HG02973 (cell line): ENCODE measurements around the gene VSTM2L.
"Not testable (repeated sequence)": the region's sequence is repeated elsewhere in the genome, so short reads cannot be mapped to it uniquely, and the experiment has no call there.

Source experiments
- ATAC-seq: cut with Tn5 transposase; IDR thresholded peaks from one replicate; pipeline ENCODE4 v1.9.1; 2021; ENCODE audit warnings: moderate library complexity; ENCODE audit not compliant: unreplicated experiment

Gene VSTM2L

DNA sequence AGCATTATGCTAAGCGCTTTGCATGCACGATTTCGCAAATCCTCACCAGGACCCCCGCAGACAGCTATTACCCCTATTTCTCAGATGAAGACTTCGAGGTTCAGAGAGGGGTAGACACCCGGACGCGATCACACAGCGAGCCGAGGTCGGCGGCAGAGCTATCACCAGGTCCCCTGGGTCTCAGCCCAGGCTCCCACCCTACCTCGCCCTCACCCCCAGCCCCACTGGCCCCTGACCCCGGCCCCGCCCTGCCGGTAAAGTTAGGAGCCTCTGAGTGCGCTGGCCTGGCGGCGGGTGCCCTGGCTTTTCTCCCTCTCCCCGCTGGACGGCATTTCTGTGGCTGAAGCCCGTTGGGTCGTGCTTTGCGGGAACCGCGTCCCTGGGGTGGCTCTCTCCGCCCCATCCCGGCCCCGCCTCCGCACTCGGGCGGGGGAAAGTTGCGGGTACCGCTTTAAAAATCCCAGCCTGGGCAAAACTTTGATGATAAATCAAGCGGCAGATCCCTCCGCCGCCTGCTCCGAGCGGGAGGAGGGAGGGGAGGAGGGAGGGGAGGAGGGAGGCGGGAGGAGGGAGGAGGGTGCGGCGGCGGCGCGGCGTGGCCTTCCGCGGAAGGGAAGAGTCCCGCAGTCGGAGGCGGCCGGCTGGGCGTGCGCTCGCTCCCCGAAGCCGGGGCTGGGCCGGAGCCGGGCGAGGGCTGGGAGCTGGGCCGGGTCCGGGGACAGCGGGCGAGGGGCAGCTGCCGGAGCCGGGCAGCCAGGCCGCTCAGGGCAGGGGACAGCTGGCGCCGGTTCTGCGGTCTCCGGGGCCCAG, at the start of gene VSTM2L:
Gene VSTM2L, plus strand, starts transcription at position 624 of the 810 bp plus-strand sequence. CDS start 224 bp downstream, outside the sequence.
- ATAC-seq: no peak

DNA sequence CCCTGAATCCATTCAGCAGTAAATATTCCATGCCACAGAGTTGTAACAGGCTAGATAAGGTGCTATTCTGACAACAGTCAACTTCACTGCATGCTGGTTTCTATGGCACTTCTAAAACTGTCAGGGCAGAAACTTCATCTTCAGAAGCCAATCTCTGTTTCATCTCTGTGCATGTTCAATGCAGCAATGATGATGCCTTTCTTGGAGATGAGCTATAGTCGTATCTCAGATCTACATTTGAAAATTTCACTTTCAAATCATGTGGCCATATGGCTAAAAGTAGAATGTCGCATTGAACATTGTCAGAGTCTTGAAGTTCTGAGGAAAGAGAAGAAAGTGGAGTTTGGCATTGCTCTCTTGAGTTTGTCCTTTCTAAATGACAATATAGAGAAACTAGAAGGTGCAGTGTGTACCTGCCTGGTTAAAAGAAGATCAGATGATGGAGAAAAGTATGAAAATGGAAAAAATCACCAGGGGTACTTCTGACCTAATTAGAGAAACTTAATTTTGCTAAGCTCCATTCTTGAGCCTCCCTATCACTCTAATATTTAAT, 49.0 kb upstream of the VSTM2L start:
- ATAC-seq: no peak

- not testable (repeated sequence) for ATAC-seq
Measured at GRCh38 chr20:37856034-37856433, 46.9 kb upstream of the VSTM2L start.

DNA sequence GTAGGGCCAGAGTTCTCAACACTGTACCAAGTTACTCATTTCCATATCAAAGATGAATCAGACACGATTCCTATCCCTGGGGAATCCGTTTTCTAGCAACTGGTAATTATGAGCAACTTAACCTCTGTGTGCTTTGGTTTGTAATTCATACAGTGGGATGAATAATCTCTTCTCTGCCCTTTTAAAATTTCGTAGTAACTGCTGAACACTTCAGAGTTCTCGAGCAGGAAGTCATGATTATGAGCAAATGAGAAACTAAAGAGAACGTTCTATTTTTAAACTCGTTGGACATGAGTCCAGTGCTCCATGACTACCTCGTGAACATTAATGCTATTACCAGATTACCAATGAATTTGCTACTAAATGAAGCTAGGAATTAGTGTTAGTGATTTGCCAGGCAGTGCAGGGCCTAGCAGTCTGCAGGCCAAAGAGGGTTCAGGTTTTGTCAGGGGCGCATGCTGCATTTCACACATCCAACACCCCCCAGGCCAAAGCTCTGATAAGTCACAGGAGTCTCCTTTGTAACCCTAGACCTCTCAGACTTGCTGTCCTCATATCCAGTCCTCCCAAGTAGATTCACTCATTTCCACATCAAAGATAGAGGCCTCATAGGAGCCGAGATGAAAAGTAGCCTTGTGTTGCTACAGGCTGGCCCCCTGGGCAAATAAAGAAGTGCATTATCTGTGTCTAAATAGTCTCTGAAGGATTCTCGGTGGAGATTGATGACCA, 45.8 kb upstream of the VSTM2L start:
- no peak for ATAC-seq

DNA sequence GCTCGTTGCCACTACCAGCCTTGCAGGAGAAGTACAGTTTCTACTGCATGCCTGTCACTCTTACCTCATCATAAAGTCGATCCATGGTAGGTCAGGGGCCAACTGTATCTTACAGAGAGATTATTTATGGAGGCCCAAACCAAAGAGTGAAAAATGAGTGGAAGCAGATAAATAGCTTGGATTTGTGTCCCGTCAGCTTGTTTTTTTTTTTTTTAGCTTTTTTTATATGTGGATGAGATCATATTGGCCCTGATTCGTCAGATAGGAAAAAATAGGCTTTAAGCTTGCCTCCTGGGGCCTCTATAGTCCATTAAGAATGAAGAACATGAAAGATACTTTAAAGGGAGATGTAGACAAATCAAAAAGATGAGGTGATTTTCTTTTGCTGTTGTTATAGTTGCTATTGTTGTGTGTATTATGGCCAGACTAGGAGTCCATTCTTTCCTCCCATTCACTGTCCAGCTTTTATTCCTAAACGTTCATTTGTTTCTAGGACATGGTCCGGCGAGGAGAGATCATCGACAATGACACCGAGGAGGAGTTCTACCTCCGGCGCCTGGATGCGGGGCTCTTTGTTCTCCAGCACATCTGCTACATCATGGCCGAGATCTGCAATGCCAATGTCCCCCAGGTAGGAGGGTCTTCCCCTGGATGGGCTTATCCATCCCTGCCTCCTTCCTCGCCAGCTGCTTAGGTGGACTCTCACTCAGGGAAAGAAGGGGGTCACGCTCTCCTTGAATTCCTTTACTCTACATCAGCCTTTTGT, 43.3 kb upstream of the VSTM2L start:
- ATAC-seq: no peak

GRCh38 chr20:37863289-37863688, 39.6 kb upstream of the VSTM2L start:
- ATAC-seq: no peak

- no peak for ATAC-seq
Measured at GRCh38 chr20:37864298-37864697, 38.6 kb upstream of the VSTM2L start.

DNA sequence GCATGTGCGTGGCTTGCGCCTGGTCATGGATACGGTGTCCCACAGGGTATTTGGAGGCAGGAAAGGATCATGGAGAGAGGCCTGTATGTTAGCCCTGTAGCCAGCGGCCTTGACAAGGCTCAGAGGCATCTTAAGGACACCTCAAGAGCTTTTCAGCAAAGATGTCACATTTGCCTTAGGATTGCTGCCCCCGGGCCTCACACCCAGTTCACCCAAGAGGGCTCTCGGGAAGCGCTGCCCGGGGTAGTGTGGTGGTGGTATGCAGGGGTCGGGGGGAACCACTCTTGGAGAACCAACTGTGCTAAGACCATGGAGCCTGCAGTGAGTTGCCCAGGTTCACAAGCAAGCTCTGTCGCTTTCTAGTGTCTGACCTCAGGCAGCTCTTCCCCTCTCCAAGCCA, 36.9 kb upstream of the VSTM2L start:
- ATAC-seq: no peak

DNA sequence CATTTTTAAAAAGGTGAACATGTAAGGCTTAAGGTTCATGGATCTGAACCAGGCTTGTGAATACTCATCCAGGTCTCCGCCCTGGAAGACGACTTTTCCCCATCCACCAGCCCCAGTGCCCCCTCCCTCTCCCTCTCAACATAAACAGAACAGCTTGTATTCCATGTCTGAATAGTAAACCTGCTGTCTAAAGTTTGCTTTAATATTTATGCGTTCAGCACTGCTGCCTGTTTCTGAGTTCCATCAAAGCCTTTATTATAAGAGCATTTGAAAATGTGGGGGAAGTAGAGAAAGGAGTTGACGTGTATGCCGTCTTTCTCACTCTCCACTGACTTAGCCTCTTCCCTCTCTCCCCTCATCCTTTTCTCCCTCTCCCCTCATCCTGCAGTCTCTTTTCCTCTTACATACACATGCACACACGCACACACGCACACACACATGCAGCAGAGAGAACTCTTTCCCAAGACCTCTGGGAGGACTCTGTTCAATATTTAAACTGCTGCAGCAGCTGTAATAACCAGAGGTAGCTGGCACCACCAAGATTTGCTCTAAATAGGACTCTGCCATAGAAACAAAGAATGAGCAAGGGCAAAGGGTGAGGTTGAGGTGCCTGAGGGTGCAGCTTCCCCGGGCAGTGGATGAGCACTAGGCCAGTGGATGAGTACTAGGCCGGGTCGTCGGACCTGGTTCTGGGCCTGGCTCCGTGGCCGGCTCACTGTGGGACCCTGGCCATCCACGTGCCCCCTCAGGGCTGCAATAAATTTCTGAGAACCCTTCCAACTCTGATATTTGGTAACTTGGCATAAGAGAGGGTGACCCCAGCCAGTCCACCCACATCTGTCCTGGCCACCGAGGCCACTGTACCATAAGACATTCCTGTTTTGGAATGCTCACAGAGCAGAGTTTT, 35.4 kb upstream of the VSTM2L start:
- ATAC-seq: no peak

DNA sequence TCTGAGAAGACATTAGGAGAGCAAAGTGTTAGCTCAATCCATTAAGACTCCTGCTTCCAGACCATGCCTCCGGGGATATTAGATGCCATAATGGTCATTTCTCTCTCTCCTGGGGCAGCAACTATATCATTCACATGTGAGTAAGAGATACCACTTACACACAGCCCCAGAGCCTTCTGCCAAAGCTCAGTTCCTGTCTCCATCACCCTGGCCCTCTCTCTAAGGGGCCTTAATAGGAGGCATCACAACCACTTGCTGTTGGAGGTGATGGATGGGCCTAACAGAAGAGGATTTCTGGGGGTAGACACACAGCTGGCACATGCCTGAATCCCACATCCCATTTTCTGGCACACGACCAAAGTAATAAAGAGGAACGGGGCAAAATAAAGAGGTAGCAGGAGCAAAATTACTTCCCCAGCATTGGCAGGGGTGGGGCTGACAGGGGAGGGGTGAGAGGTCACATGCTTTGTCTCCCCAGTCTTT, 34.0 kb upstream of the VSTM2L start:
- no peak for ATAC-seq

DNA sequence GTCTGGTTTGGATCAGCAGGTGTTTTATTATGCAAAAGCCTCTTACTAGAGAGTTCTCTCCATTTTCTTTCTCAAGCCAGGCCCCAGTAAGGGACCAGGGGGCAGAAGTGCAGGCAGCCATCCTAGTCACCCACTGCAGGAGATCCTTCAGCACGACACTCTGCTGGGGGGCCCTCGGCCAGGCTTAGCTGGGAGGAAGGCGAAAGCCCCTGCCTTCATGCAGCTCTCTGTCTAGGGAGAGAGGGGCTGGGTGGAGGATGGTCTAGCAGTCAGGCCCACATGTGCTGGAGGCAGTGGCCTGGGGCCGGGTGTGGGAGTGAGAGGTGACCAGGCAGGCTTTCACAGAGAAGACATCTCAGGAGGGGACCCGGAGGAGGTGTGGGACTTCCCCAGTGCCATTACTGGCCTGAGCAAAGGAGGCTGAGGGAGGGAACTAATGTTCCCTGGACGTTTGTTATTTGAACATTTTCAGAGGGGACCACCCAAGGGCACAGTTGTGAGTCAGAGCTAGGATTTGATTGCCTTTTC, 33.5 kb upstream of the VSTM2L start:
- no peak for ATAC-seq

DNA sequence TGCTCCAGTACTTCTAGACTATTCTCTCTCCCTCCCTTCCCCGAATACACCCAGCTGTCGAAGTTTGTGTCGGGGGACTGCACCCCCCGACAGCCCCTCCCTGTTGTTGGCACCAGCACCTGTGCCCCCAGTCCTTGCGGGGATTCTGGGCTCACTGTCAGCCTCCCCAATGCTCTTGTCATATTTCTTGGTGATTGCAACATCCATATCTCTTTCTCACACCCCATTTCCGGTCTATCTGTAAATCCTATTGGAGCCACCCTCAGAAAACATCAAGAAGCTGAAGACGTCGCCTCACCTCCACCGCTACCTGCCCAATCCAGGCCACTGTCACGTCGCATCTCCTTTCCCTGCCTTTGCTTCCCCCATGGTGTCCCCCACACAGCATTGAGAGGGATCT, 32.6 kb upstream of the VSTM2L start:
- ATAC-seq: no peak

- no peak for ATAC-seq
Measured at GRCh38 chr20:37871751-37872150, 31.2 kb upstream of the VSTM2L start.

GRCh38 chr20:37872161-37872560, 30.8 kb upstream of the VSTM2L start:
- ATAC-seq: no peak

DNA sequence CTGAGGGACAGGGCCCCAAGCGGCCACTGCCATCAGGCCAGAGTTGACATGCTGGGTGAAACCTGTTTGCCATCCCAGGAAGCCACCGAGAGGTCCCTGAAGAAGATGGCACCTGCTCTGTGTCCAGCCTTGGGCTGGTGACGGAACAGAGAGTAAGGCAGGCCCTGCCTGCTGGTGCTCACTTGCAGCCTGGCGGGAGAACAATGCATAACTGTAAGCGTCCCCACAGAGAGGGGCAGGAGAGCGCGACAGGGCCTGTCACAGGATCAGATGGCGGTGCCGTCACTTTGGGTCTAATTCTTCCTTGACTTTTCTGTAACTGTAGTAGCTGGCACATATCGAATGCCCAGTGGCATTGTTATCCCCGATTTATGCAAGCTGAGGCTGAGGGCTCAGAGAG, 29.0 kb upstream of the VSTM2L start:
- ATAC-seq: no peak

DNA sequence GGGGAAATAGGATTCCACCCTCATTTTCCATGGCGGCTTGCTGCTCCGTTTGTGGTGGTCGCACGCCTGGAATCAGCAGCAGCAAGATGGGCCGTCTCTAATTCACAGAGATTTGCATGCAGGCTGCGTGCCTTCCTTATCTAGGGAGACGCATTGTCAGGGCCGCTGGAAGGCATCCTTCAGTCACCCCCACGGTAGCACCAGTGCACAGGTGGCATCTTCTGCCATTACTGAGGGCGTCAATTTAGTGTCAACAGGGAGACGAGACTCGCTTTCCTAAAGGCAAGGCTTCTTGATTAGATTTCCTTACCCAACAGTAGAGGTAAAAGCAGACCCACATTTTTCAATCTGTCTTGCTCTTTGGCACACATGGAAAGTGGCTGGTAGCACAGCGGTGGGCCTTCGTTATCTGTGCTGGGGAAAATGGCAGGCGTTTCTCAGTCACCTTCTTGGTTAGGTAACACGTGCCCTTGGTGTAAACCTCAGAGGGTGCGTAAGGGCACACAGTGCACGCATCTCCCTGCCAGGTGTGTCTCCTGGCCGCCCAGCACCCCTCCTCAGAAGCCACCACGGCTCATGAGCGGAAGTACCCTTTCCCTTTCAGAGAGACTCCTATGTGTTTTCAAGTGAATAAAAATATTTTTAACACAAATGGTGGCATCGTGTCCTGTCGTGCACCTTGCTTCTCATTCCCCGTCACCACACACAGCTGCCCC, 27.3 kb upstream of the VSTM2L start:
- no peak for ATAC-seq

DNA sequence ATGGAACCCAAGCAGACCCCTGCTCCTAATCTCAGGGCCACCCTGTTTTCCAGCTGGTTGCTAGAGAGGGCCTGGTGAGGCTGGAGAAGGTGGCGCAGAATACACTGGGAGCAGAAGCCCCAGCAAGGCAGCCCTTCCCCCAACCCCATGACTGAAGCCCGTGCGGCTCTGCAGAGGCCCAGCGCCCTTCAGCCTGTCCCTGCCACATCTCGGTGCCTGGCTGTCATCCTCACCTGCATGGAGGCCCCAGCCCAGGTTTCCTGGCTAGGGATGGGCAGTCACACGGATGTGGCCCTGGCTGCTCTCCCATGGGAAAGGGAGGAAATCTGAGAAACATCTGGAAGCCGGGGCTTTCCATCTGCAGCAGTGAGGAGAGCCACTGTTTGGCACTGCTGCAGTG, 26.1 kb upstream of the VSTM2L start:
- no peak for ATAC-seq

DNA sequence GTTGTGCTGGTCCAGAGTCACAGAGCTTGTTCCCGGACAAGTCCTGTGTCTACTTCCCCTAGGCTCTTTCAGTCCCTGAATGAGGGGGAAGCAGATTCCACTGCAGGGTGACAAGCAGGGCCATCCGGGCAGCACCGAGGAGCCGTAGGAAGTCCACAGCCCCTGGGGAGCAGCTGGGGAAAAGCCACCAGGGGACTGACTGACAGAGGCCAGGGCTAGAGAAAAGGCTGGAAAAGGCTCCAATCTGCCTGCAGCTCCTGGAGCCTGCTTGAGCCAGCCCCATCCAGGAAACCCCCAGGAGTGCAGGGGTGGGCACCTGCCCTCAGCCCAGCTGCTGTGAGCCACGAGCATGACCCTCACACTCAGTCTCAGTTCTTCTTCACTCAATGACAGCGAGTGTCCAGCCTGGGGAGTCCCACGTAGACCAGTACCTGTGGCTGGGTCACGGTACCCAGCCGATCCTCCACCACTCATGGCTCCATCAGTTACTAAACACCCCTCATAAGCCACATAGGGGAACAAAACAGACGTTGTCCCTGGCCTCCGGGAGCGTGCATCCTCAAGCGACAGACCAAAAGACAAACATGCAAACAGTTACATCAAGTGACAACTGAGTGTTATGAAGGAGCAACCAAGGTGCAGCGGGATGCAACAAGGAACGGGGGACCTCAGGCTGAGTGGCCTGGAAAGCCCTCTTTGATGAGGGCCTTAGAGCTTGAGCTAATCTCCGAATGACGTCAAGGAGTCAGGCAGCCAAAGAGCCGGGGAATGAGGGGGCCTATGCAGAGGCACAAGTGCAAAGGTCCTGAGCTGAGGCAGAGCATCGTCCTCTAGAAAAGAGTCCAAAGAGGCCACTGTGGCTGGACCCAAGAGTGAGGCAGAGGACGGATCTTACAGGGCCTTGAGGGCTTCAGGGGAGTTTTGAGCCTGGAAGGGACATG, 24.8 kb upstream of the VSTM2L start:
- no peak for ATAC-seq
